RPMI8226 (cell line): ENCODE measurements around the gene LY6G5C.

Source experiments
- DNase-seq: peaks from one replicate; pipeline ENCODE4 v3.0.0-alpha.2; 2015

Gene LY6G5C

DNA sequence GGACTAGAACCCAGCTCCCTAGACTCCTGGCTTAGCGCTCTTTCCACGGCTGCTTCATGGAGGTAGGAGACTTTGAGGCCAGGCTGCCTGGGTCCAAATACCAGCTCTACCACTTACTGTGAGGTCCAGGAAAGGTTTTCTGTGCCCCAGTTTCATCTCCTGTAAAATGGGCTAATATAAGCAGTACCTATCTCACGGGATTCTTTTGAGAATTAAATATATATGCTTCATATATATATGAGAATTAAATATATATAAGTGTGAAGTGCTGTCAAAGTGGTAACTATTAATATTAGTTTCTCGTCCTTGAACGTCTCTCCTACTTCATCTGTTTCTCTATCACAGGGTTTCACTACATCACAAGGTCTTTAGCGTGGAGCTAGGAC is 10.2 kb upstream of the LY6G5C start:
- DNase-seq = no peak

DNA sequence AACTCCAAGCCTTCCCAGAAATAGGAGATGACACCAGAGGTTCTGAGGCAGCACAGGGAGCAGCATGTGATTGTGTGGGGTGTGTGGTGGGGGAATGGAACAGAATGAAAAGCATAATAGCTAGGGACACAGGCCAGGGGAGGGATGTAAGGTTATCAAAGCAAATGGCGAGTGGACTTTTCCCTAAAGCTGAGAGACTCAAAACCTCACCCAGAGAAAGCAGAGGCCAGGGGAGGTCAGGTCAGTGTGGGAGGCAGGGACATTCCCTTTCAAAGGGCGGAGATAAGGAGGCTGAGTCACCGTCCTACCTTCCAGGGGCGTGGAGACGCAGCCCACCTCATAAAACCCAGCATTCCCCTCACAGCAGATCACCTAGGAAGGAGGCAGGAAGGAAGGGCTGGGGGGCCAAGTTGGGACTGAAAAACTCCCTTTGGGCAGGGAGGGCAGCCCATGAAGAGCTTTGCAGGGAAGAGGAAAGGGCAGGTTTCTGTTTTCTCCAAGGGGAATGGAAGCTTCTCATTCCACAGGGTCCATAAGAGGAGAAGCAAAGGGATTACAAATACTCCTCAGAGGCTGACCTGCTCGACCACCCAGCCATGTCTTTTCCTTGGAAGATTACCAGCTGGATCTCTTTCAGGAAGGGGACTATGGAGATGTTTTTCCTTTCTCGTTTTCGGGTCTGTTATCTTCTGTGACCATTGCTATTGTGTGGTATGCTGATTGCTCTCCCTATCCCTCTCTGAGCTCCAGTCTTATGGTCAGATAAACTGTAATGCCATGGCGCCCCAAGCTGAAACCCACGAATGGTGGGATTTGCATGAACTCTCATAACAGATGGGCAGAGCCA is 9.6 kb upstream of the LY6G5C start:
- DNase-seq = no peak

DNA sequence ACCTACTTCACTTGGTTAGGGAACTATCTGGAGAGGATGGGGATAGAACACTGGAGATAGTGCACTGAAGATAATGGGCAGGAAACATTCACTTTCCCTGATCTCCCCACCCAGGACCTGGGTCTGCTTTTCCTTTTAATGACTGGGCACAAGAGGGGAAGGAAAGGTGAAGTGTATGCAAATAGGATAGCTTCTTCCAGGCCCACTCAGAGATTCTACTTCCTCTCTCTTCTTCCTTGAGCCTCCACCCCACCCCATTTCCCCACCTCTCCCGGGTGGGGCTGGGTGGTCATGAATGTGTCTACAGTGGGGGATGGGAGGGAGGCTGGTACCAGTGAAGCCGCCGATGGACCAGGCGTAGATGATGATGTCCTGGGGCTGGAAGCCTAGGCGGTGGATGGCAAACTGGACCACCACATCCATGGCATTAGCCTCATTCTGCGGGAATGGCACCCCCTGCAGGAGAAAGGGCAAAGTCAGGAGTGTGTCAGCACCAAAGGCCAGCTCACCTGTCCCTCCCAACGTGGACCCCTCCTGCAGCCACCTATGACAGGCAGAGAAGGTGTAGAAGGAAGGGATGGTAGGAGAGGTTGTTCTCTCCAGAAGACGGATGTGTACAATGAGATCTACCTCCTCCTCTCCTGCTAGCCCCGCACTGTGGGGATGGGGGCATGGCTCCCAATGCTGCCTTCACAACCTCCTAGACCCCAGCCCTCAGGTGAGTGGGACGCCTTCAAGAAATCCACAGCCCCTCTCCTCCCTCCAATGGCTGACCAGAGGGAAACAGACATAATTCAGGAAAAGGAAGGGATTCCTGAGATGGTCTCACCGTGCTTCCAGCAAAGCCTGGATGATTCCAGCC is 8.6 kb upstream of the LY6G5C start:
- DNase-seq = no peak

DNA sequence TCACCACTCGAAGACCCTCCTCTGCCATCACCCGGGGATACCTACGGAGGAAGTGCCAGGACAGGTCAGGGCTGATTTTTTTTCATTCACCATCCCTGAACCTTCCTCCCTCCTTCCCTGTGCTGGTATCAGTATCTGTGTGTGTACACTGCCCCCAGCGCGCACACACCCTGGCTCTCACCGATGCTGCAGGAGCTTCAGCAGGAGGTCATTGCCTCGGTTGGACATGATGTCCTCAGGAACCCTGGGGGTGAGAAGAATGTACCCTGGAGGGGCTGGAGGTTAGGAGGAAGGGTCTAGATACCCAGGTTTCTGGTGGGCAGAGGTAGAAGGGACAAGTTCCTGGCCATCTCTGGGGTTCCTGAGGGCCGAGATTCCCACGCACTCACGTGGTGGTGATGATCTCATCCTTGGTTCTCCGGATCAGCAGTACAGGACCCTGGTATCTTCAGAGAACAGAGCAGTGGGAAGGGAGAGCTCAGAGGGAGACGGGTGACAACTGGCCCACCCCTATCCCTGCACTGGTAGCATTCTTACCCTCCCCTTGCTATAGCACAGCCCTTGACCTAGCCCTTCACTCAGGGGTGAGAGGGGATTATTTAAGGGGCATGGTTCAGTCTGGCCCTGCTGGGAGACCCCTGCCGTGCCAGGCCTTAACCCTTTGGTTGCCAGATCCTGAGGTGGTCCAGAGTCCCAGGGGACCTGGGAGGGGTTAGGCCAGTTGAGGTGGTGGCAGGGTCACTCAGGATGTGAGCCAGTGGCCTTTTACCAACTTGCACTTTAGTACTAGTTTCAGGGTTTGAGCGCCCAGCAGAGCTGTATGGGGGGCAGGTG is 7.2 kb upstream of the LY6G5C start:
- no peak for DNase-seq

DNA sequence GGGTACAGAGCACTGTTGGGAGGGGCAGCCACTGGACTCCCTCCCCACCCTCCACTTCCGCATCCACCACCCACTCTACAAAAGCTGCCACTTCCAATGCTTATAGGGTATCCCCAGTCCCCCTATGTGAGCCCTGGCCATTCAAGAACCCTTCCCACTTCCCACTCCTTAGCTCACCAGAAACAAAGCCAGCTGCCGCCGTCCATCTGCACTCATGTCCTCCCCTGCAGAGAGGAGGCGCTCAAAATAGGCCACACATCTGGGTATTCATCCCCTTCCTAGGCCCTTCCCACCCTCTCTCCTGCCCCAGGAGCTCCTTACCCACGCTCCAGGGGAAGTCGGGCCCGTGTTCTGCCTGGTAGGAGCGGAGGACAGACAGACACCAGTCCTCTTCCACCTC is 6.5 kb upstream of the LY6G5C start:
- no peak for DNase-seq

DNA sequence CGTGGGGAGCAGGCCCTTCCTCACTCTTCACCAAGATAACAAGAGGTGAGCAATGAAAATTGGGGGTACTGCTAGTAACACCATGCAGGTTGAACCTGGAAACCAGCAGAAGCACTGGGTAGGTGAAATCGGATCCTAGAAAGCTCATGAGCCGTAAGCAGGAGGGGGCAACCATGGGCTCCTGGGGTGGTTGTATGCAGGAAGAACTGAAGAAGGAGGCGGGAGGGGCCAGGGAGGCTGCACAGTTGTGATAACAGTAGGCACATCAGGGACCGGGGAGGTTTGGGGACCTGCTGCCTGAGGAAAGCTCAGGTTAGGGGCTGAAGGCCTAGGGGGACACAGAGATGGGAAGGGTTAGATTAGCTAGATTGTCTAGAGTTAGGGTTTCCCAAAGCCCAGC is 5.6 kb upstream of the LY6G5C start:
- no peak for DNase-seq

DNA sequence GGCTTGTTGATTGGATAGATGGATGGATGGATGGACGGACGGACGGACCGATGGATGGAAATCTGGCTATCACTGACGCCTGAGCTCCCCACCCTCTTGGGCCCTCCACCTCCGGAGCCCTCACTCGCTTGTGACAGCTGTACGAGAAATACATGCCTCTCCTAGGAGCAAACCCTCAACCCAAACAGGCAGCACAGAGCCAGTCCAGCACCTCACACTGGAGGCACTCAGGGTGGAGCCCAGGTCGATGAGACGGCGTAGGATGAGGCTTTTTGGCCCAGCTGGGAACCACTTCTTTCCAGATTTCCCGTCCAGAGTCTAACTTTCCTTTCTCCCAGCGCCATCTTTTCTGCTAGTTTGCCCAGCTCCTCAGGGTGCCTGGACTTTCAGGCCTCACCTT is 2.7 kb upstream of the LY6G5C start:
- no peak for DNase-seq

DNA sequence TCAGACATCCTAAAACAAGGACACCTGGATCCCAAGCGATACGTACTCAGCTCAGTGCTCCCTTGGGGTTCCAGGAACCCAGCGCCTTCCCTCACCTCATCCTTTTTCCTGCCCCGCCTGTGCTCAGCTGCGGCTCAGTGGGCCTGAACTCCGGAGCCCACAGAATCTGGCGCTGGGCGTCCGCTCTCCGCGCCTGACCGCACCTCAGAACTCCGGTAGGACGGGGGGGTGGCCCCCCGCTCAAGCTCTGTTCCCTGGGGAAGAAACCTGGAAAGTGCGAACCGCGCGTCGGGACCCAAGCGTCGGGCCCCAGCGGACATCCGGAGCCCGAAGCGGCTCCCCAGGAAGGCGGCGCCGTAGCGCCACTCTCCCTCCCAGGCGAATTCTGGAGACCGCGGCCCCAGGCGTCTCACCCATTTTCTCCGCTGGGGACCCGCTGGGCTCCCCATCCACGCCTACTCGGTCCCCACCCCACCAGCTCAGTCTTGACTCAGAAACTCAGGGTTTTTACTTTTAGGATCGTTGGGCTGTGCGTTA is 336 bp upstream of the LY6G5C start:
- peak; percentile 68 for DNase-seq

DNA sequence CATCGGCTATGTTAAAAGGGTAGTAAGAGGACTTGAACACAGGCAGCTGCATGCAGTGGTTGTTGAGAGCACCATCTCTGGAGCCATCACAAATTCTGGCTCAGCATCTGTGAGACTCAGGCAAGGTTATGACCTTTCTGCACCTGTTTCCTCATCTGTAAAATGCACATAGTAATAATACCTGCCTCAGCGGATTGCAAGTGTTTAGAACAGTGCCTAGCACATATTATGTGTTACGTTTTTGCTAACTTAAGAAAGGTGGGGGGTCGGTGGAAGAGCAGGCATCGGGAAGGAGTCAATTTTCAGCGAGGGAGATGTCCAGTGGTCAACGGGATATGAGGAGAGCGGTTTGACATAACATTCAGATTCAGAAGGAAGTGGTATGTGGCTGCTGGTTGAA is 2.9 kb downstream of the LY6G5C start:
- peak; percentile 81 for DNase-seq

DNA sequence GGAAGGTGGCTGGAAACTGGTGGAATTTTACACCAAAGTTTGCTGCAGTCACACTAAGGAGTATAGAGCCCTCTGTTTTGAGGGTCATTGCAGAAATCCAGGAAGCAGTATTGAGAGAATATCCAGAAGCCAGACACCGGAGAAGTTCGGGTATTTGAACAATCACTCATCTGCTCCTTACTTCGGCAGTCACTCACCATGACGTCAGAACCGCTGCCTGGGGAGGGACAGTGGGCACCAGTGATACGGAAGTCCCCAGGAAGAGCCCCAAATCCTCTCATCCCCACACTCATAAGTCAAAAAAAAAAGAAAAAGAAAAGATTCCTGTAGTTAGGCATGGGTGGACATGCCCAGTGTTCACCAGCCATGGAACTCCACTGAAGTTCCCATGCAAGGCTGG is 4.0 kb downstream of the LY6G5C start:
- no peak for DNase-seq

DNA sequence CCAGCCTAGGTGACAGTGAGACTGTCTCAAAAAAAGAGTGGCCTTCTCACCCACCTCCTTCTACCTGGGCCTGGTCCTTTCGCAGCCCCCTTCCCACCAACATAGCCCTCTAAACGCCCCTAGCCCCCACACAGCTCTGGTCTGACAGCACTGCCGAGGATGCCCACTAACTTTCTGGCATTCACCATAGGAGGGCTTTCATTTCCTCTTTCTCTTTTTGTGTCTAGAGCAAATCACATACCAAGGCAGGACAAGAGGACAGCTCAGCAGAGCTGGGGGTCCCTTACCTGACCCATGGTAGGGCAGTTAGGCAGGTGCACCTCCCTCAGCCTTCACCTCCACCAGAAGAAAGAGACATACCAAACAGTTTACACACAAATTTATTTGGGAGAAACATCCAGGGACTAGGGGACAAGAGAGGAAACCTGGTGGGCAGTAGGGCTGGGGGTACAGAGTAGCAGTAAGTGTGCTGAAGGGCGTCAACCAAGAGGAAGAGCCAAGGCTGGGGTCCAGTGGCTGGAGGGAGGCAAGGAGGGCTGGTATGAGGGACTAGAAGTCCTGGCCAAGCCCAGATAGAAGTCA is 4.5 kb downstream of the LY6G5C start:
- DNase-seq = peak; percentile 34

DNA sequence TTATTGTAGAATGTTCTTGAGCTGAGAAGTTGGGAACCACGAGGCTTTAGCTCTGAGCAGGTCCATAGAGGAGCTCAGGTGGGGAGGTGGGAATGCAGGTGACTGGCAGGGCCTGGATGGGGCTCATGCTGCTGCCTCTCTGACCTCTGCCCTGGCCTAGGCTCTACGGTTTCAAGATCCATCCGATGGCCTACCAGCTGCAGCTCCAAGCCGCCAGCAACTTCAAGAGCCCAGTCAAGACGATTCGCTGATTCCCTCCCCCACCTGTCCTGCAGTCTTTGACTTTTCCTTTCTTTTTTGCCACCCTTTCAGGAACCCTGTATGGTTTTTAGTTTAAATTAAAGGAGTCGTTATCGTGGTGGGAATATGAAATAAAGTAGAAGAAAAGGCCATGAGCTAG is 11.2 kb downstream of the LY6G5C start, which contains the start of gene LY6G5B:
Gene LY6G5B, plus strand, starts transcription at position 301 of the 400 bp plus-strand sequence. CDS start 975 bp downstream, outside the sequence.
- DNase-seq = no peak

DNA sequence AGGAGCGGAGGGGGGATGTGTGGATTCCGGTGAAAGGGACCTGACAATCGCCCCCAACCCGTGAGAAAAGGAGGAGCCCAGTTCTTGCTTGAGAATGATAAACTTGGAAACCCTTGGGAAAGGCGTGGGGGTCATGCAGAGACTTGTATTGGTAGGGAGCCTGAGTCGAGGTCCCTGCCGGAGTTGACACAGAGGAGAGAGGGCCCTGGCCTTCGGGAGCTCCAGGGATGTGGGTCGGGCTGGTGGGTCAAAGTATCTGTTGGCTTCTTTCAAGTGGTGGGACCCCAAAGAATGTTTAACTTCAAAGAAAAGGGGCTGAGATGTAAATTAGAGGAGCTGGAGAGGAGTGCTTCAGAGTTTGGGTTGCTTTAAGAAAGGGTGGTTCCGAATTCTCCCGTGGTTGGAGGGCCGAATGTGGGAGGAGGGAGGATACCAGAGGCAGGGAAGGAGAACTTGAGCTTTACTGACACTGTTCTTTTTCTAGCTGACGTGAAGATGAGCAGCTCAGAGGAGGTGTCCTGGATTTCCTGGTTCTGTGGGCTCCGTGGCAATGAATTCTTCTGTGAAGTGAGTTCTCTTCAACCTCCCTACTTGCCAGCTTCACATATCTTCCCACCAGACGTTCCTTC is 14.4 kb downstream of the LY6G5C start:
- no peak for DNase-seq

DNA sequence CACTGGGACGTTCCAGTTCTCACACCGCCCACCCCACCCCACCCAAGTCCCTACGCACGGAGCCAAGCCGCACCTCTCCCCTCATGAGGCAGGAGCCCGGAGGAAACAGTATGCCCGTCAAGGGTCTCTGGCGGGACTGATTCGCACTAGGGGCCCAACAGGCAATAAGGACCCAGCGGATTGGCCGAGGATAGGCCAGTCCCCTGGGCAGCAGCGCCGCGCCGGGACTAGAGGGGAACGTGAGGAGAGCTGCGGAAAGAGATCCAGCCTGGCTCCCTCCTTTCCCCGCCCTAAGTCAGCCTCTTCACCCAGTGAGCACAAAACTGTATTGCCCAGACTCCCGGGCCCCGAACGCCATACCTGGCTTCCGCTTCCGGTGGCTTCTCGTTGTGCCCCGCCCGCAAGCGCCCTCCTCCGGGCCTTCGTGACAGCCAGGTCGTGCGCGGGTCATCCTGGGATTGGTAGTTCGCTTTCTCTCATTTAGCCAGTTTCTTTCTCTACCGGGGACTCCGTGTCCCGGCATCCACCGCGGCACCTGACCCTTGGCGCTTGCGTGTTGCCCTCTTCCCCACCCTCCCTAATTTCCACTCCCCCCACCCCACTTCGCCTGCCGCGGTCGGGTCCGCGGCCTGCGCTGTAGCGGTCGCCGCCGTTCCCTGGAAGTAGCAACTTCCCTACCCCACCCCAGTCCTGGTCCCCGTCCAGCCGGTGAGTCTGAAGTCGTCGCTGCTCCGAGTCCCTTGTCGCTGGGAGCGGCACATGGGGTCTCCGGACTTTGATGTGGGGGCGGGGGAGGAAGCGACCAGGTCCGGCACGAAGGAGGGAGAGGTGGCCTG is 15.1 kb downstream of the LY6G5C start, which contains the start of gene CSNK2B:
Gene CSNK2B, plus strand, starts transcription at position 580 of the 836 bp plus-strand sequence. CDS start 752 bp downstream, outside the sequence.
- peak; percentile 98 for DNase-seq

DNA sequence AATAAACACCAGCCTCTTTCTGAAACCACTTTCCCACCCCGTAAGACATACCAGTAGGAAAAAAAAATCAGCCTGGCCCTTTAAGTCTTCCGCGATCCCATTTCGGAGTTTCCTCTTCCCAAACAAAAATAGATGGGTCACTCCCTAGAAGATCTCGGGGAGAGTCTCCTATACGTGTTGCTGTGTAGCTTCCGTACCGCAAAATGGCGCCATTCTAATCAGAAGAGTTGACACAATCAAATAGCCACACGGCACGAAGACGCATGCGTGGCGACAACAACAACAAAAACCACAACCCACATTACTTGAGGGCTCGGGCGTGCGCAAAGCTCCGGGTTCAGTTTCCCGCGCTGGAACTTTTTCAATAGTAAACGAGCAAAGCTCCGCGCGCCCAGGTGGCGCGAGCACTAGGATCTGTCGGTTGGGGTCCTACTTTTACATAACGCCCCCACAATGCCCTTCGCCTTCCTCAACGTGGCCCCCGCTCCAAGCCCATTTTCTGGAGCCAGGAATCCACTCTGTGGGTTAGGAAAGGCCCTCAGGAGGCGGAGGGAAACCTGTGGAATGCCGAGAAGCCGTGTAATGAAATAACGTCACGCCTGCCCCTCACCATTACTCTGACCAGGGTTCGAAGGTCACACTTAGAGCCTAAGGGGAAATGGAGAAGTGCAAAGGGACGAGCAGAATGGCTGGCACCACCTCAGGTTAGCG is 15.9 kb downstream of the LY6G5C start, which contains the start of gene GPANK1:
Gene GPANK1, minus strand, starts transcription at position 208 of the 711 bp plus-strand sequence. CDS start 519 bp downstream, outside the sequence.
- DNase-seq = peak; percentile 95

DNA sequence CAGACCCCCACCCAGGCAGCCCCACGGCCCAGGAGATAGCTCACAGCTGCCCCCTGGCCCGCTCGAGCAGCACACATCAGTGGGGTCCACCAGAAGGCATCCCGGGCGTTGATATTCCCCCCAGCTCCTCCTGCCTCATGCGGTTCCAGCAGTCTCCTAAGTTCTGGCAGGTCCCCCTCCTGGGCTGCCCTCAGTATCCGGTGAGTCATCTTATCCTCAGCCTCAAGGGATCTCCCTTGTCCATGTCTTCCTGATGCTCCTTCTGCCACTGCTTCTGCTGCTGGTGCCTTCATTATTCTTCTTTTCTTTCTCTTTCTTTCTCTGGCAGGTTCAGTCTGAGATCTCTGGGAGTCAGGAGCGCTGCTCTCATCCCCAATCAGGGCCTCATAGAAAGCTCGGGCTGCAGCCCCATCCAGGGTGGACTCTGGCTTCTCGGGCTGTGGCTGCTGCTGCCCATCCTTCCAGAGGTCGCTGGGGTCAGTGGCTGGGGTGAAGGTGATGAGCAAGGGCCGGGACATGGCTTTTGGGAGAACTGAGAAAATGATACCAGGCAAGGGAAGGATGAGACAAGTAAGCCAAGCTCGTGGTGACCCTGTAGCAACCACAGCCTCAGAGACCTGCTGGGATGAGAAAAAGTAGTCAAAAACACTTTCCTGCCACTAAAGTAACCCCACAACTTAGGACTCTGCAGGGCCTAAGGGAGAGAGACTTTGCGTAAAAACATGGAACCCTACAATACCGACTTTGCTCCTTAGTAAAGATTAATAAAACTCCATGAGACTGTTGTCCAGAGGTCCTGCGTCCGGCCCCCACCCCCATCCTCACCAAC is 16.7 kb downstream of the LY6G5C start:
- DNase-seq = no peak

DNA sequence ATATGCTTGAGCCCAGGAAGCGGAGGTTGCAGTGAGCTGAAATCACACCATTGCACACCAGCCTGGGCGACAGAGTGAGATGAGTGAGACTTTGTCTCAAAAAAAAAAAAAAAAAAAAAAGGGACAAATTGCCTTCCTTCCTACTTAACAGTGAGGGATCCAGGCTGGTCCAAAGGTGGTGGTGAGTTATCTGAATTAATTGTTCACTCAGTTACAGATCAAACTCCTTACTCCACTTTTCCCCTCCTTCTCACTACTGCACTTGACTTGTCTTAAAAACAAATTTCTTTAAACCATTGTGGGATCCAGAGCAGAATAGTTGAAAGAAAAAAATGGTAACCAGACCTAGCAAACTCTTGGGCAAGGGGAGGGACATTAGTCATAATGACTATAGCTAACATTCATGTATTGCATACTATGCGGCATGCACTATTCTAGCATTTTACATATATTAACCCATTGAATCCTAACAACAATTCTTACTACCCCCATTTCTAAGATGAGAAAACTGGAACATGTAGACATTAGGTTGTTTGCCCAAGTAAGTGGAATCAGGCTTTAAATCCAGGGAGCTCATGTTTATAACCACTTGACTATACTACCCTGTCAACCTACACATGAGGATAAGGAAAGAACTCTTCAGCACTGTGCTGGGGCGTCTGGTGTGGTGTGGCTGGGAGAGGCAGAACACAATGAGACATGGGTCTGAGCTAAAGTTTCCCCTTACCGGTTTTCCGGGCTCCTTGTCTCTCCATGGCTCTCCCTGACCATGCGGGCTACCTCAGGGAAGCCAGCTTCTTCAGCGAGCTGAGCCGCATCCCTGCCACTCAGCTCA is 17.5 kb downstream of the LY6G5C start:
- DNase-seq = no peak

DNA sequence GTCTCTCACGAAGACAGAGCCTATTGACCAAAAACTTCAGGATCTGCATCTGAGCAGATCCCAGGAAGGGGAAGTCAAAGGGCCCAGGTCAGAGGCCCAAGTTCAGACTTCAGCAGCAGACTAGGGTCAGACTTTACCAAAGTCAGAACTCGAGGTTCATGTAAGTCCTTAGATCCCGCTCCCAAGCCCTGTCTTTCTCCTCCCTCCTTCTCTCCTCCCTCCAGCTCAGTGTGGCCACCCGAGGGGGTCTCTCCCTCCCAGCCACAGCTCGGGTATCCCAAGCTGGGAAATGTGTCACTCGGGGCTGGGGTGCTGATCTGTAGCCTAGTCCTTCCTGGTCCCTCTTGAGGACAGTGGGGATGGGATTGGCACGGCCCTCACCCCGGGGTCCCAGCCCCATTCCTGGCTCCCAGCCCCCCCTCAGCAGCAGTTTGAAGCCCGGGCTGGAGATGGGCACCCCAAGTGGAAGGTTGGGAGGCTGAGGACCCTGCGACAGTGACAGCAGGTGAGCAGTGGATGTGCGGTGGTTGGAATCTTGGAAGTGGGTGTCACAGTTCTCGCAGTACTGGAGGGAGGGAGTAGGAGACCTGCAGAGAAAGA is 18.6 kb downstream of the LY6G5C start:
- no peak for DNase-seq
